ENCODE data around the gene PGC. TPM values are rescaled to one million over a fixed set of nuclear protein-coding genes. Genes with fewer than 3 reads are reported as not detected.

The PGC gene
- total RNA-seq, 4 donors from 2014 or later: 1.5 TPM; not detected in 3

DNA sequence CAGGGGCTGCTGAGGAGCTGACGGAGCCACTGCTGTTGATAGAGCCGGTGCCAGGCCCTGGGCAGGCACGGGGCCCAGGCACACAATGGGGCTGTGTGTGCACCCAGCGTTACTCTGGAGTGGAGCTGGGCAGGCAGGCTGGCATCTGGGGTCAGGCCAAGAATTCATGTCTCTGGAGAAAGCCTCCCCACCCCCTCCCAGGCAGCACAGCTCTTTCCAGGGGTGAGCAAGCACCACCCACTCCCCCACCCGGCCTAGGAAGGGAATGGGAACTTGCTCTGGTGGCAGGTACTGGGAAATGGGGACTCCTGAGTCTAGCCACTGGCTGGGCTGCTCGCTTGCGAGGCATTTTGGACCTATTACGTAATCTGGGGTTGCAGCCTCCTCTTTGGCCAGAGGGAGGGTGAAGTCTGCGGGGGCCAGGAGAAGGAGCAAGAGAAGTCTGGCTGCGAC lies 34.5 kb downstream of the PGC start:
- TF ChIP-seq EP300 (IDR thresholded peaks at IDR 0.05; ENCODE audit: low read depth): no peak
- TF ChIP-seq POLR2A (IDR thresholded peaks at IDR 0.05): no peak
- TF ChIP-seq POLR2AphosphoS5 (IDR thresholded peaks at IDR 0.05): no peak
- TF ChIP-seq, protein P1, sequence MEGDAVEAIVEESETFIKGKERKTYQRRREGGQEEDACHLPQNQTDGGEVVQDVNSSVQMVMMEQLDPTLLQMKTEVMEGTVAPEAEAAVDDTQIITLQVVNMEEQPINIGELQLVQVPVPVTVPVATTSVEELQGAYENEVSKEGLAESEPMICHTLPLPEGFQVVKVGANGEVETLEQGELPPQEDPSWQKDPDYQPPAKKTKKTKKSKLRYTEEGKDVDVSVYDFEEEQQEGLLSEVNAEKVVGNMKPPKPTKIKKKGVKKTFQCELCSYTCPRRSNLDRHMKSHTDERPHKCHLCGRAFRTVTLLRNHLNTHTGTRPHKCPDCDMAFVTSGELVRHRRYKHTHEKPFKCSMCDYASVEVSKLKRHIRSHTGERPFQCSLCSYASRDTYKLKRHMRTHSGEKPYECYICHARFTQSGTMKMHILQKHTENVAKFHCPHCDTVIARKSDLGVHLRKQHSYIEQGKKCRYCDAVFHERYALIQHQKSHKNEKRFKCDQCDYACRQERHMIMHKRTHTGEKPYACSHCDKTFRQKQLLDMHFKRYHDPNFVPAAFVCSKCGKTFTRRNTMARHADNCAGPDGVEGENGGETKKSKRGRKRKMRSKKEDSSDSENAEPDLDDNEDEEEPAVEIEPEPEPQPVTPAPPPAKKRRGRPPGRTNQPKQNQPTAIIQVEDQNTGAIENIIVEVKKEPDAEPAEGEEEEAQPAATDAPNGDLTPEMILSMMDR (IDR thresholded peaks at IDR 0.05): no peak
- DNase-seq: no peak
- Histone ChIP-seq H3K27ac (peak overlapping the region; percentile 23 to 79 (median 64)), H3K36me3 (no peaks in the 10 kb centered on the region), H3K9me3 (no peaks in the 10 kb centered on the region), H3K4me1 (peaks cover 15 to 53% (median 28%) of the 10 kb centered on the region in 4 donors), H3K4me3 (no peak overlapping the region), H3K27me3 (no peaks in the 10 kb centered on the region)
- 70% methylated on average over 6 of the region's 10 CpGs; no CpG with 5 or more reads in 1 of the 2 donors for WGBS, 2 donors (ENCODE audit: low coverage in 1 of 2)
- intact Hi-C loops (cut with DNase I; ENCODE audit: low total_unique reads) (no loop called here), in situ Hi-C loops (cut with MboI; ENCODE audit: low pct_ligation_motif_present in 1 of 4, low pct_unique_long_range_greater_than_20kb in 1 of 4, low sequenced_read_pairs in 3 of 4) (no loop called here)

DNA sequence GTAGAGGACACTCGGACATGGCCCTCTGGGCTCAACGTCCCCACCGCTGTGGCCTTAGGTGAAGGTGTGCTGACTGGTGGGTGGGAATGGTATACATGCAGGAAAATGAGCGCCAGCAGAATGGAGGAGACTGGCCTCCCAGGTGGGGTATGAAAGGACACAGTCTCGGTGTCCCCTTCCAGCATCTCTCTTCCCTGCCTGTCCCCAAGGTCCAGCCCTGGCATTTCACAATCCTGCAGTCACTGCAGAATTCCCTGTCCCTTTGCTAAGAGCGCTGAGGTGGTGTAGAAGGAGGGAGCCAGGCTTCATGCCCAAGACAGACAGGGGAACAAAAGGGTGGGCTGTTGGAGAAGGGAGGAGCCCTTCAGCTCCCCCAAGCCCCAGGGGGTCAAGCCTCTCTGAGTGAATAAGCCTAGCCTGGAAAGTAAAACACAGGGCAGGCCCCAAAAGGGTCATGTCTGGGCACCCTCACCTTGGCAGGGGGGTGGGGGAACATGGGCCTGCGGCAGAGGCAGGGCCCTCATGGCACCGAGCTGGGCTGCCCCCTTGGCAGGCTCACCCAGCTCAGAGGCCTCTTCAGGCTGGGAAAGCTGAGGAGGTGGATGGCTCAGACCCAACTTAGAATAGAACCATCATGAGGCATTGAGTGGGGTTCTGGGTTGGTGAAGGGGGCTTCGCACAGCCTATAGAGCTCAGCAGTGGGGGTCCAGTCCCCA lies 35.7 kb downstream of the PGC start:
- Histone ChIP-seq H3K4me1 (peaks cover 7 to 53% (median 30%) of the 10 kb centered on the region in 4 donors), H3K27me3 (no peaks in the 10 kb centered on the region), H3K4me3 (no peak overlapping the region), H3K36me3 (no peaks in the 10 kb centered on the region), H3K9me3 (no peaks in the 10 kb centered on the region), H3K27ac (peak overlapping the region; percentile 23 to 79 (median 64))
- intact Hi-C loops (cut with DNase I; ENCODE audit: low total_unique reads) (no loop called here), in situ Hi-C loops (cut with MboI; ENCODE audit: low pct_ligation_motif_present in 1 of 4, low pct_unique_long_range_greater_than_20kb in 1 of 4, low sequenced_read_pairs in 3 of 4) (no loop called here)
- no peak for DNase-seq
- no peak for TF ChIP-seq POLR2A (IDR thresholded peaks at IDR 0.05)
- TF ChIP-seq, protein P1 (IDR thresholded peaks at IDR 0.05): no peak
- no peak for TF ChIP-seq EP300 (IDR thresholded peaks at IDR 0.05; ENCODE audit: low read depth)
- no peak for TF ChIP-seq POLR2AphosphoS5 (IDR thresholded peaks at IDR 0.05)
- WGBS, 2 donors (ENCODE audit: low coverage in 1 of 2): 97% methylated on average over 7 of the region's 9 CpGs; no CpG with 5 or more reads in 1 of the 2 donors

DNA sequence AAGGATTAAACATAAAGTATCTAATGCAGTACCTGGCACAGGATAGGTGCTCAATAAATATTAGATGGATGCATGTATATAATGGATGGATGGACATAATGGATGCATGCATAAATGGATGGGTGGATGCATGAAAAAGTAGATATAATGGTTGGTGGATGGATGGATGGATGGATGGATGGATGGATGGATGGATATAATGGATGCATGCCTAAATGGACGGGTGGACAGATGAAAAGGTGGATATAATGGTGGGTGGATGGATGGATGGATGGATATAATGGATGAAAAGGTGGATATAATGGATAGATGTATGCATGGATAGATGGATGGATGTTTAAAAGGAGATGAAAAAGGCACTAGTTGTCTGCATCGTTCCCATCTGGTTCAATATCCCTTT lies 37.8 kb downstream of the PGC start:
- no peak for DNase-seq
- H3K4me1 ChIP-seq: peaks cover 25 to 70% (median 44%) of the 10 kb centered on the region in 4 donors
- no peak overlapping the region for H3K4me3 ChIP-seq
- H3K36me3 ChIP-seq: no peaks in the 10 kb centered on the region
- no peak for TF ChIP-seq POLR2A (IDR thresholded peaks at IDR 0.05)
- H3K9me3 ChIP-seq: no peaks in the 10 kb centered on the region
- H3K27ac ChIP-seq: no peak overlapping the region
- WGBS, 2 donors (ENCODE audit: low coverage in 1 of 2): 72 to 92% methylated on average over 2 of the region's 2 CpGs
- intact Hi-C loops (cut with DNase I; ENCODE audit: low total_unique reads) (no loop called here), in situ Hi-C loops (cut with MboI; ENCODE audit: low pct_ligation_motif_present in 1 of 4, low pct_unique_long_range_greater_than_20kb in 1 of 4, low sequenced_read_pairs in 3 of 4) (no loop called here)
- no peaks in the 10 kb centered on the region for H3K27me3 ChIP-seq

DNA sequence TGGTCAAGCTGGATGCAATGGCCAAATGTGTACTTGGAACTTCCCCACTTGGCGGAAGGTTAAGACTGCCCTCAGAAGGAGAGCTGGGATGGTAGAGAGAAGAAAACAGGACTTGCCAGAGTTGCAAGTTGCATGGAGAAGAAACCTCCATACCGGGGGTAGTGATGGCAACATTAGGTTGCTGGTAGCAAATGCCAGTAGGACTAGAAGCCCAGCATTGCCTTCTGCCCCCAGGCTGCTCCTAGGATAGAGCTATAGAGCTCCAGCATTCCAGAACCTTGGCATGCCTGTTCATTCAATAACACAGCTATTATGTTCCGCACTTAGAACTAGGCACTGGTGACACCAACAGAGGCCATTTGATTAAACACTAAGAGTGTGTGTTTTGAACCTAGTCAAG lies 38.3 kb downstream of the PGC start:
- peaks cover 27 to 67% (median 46%) of the 10 kb centered on the region in 4 donors for H3K4me1 ChIP-seq
- DNase-seq: no peak
- intact Hi-C loops (cut with DNase I; ENCODE audit: low total_unique reads) (no loop called here), in situ Hi-C loops (cut with MboI; ENCODE audit: low pct_ligation_motif_present in 1 of 4, low pct_unique_long_range_greater_than_20kb in 1 of 4, low sequenced_read_pairs in 3 of 4) (no loop called here)
- 96 to 100% methylated on average over 1 to 3 of the region's 3 CpGs for WGBS, 2 donors (ENCODE audit: low coverage in 1 of 2)
- TF ChIP-seq POLR2AphosphoS5 (IDR thresholded peaks at IDR 0.05) (no peak), EP300 (IDR thresholded peaks at IDR 0.05; ENCODE audit: low read depth) (no peak), POLR2A (IDR thresholded peaks at IDR 0.05) (no peak)
- TF ChIP-seq, protein P1 (IDR thresholded peaks at IDR 0.05): no peak
- no peak overlapping the region for H3K27ac ChIP-seq
- no peaks in the 10 kb centered on the region for H3K9me3 ChIP-seq
- H3K36me3 ChIP-seq: no peaks in the 10 kb centered on the region
- no peak overlapping the region for H3K4me3 ChIP-seq
- no peaks in the 10 kb centered on the region for H3K27me3 ChIP-seq
